ENCODE results near the gene OPCML. TPM values are rescaled to one million over a fixed set of nuclear protein-coding genes. Genes with fewer than 3 reads are reported as not detected.

The OPCML gene
- total RNA-seq, 1 donor from 2014 or later, result under 0.01 TPM

DNA sequence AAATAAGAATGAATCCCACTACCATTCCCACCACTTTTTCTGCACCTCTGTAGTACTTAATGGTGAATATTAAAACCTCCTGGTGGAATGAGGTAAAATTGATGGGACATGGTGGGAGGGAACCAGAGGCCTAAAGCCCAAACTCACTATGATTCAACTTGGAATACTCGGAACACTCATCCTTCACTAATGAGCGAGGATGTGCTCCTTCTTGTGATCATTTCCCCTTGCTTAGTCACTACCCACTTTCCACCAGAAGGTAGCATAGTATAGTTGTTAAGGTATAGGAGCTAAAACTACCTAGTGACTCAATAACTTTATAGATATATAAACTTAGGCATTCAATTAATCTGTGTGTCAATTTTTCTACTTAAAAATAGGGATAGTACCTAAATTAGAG lies 728.9 kb downstream of the OPCML start:
- Histone ChIP-seq H3K9me3 (ENCODE audit: control insufficient read depth in 3 of 3, low read length in 3 of 3) (no peaks in the 10 kb centered on the region), H3K27ac (ENCODE audit: low read depth, low read length) (no peak overlapping the region), H3K4me3 (ENCODE audit: low read length in 3 of 3) (no peak overlapping the region), H3K36me3 (ENCODE audit: control insufficient read depth in 3 of 3, insufficient read depth in 3 of 3, low read length in 3 of 3) (no peaks in the 10 kb centered on the region), H3K9ac (ENCODE audit: low read depth in 1 of 3, low read length in 3 of 3) (no peak overlapping the region), H3K27me3 (ENCODE audit: control insufficient read depth in 3 of 3, insufficient read depth in 3 of 3, low read length in 3 of 3) (no peaks in the 10 kb centered on the region), H3K4me1 (ENCODE audit: control insufficient read depth in 3 of 3, insufficient read depth in 3 of 3, low read length in 3 of 3) (no peaks in the 10 kb centered on the region)

DNA sequence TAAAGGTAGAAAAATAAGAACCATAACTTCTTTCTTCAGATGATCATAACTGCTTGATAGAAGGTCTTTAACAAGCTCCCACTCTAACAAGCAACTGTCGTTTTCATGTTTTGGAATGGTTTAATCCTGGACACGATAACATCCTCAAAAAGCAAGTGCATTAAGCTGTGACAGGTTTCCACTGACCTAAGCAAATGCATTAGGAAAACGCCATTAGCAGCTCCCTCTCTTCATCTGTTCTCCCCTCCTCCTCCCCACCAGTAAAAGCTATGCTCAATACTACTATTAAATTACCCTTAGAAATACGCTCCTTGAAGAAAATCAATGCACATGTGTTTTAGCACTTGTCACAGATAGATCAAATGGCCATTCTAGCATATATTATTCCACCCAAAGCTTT lies 729.4 kb downstream of the OPCML start:
- no peak overlapping the region for H3K4me3 ChIP-seq (ENCODE audit: low read length in 3 of 3)
- no peaks in the 10 kb centered on the region for H3K27me3 ChIP-seq (ENCODE audit: control insufficient read depth in 3 of 3, insufficient read depth in 3 of 3, low read length in 3 of 3)
- no peaks in the 10 kb centered on the region for H3K9me3 ChIP-seq (ENCODE audit: control insufficient read depth in 3 of 3, low read length in 3 of 3)
- H3K27ac ChIP-seq (ENCODE audit: low read depth, low read length), result no peak overlapping the region
- no peaks in the 10 kb centered on the region for H3K4me1 ChIP-seq (ENCODE audit: control insufficient read depth in 3 of 3, insufficient read depth in 3 of 3, low read length in 3 of 3)
- no peak overlapping the region for H3K9ac ChIP-seq (ENCODE audit: low read depth in 1 of 3, low read length in 3 of 3)
- no peaks in the 10 kb centered on the region for H3K36me3 ChIP-seq (ENCODE audit: control insufficient read depth in 3 of 3, insufficient read depth in 3 of 3, low read length in 3 of 3)

DNA sequence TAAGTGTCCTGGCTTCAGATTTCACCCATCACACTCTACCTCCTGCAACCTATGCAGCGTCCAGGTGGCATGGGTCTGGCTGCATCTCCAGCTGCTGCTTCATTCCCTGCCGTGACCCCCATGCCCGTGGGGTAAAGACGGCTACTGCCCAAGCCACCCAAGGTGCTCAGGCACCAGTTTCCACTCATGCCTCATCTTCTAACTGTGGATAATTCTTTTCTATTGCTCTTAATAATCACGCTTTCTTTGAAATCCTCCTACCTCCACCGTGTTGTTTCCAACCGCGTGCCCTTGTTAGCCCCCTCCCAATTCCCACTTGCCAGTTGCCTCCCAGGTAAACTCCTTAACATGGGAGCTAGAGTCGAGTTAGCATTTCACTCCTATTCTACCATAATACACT lies 738.5 kb downstream of the OPCML start:
- Histone ChIP-seq H3K9me3 (ENCODE audit: control insufficient read depth in 3 of 3, low read length in 3 of 3) (no peaks in the 10 kb centered on the region), H3K9ac (ENCODE audit: low read depth in 1 of 3, low read length in 3 of 3) (no peak overlapping the region), H3K4me1 (ENCODE audit: control insufficient read depth in 3 of 3, insufficient read depth in 3 of 3, low read length in 3 of 3) (no peaks in the 10 kb centered on the region), H3K36me3 (ENCODE audit: control insufficient read depth in 3 of 3, insufficient read depth in 3 of 3, low read length in 3 of 3) (no peaks in the 10 kb centered on the region), H3K27me3 (ENCODE audit: control insufficient read depth in 3 of 3, insufficient read depth in 3 of 3, low read length in 3 of 3) (peaks cover 0 to 3% (median 0%) of the 10 kb centered on the region in 3 donors), H3K27ac (ENCODE audit: low read depth, low read length) (no peak overlapping the region), H3K4me3 (ENCODE audit: low read length in 3 of 3) (no peak overlapping the region)

GRCh38 chr11:132792341-132793140 lies 739.8 kb downstream of the OPCML start:
- Histone ChIP-seq H3K9me3 (ENCODE audit: control insufficient read depth in 3 of 3, low read length in 3 of 3) (no peaks in the 10 kb centered on the region), H3K27me3 (ENCODE audit: control insufficient read depth in 3 of 3, insufficient read depth in 3 of 3, low read length in 3 of 3) (peaks cover 0 to 3% (median 0%) of the 10 kb centered on the region in 3 donors), H3K36me3 (ENCODE audit: control insufficient read depth in 3 of 3, insufficient read depth in 3 of 3, low read length in 3 of 3) (no peaks in the 10 kb centered on the region), H3K4me3 (ENCODE audit: low read length in 3 of 3) (no peak overlapping the region), H3K27ac (ENCODE audit: low read depth, low read length) (no peak overlapping the region), H3K9ac (ENCODE audit: low read depth in 1 of 3, low read length in 3 of 3) (no peak overlapping the region), H3K4me1 (ENCODE audit: control insufficient read depth in 3 of 3, insufficient read depth in 3 of 3, low read length in 3 of 3) (no peaks in the 10 kb centered on the region)

DNA sequence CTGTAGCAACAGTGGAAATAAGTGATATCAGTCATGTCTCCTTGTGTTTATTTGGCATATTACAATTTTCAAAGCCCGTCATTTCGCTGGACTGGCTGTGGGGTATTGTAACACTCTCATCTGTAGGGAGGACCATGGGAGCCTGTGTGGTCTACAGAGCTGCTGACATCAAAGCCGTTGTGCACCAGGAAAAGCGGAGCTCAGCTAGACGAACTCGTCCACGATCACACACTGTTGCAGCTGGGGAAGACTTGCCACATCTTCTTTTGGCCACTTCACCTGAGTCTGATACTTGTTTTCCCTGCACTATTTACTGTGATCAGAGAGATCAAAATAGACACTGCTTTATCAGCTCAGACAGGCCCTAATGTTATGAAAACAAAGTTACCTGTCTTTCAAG lies 741.3 kb downstream of the OPCML start:
- Histone ChIP-seq H3K36me3 (ENCODE audit: control insufficient read depth in 3 of 3, insufficient read depth in 3 of 3, low read length in 3 of 3) (no peaks in the 10 kb centered on the region), H3K27ac (ENCODE audit: low read depth, low read length) (no peak overlapping the region), H3K4me3 (ENCODE audit: low read length in 3 of 3) (no peak overlapping the region), H3K27me3 (ENCODE audit: control insufficient read depth in 3 of 3, insufficient read depth in 3 of 3, low read length in 3 of 3) (peaks cover 0 to 3% (median 0%) of the 10 kb centered on the region in 3 donors), H3K9ac (ENCODE audit: low read depth in 1 of 3, low read length in 3 of 3) (no peak overlapping the region), H3K9me3 (ENCODE audit: control insufficient read depth in 3 of 3, low read length in 3 of 3) (no peaks in the 10 kb centered on the region), H3K4me1 (ENCODE audit: control insufficient read depth in 3 of 3, insufficient read depth in 3 of 3, low read length in 3 of 3) (no peaks in the 10 kb centered on the region)

DNA sequence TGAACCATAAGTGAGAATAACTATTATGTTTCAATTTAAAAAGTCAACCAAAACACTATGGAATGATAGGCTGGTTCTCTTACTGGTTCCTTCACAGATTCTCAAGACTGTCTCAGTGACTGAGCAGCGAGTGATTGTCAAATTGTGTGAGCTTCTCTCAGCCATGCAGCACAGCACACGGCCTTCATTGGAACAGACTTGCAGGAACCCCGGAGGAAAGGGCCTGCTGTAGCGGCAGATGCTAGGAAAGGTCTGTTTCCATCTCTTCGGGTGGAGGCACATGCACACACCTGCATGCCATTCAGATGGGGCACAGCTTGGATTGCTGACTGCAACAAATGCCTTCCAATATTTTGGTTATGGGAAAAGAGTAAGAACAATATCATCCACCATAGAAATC lies 741.8 kb downstream of the OPCML start:
- no peak overlapping the region for H3K4me3 ChIP-seq (ENCODE audit: low read length in 3 of 3)
- no peaks in the 10 kb centered on the region for H3K9me3 ChIP-seq (ENCODE audit: control insufficient read depth in 3 of 3, low read length in 3 of 3)
- H3K9ac ChIP-seq (ENCODE audit: low read depth in 1 of 3, low read length in 3 of 3), result no peak overlapping the region
- H3K27ac ChIP-seq (ENCODE audit: low read depth, low read length), result no peak overlapping the region
- no peaks in the 10 kb centered on the region for H3K36me3 ChIP-seq (ENCODE audit: control insufficient read depth in 3 of 3, insufficient read depth in 3 of 3, low read length in 3 of 3)
- no peaks in the 10 kb centered on the region for H3K4me1 ChIP-seq (ENCODE audit: control insufficient read depth in 3 of 3, insufficient read depth in 3 of 3, low read length in 3 of 3)
- H3K27me3 ChIP-seq (ENCODE audit: control insufficient read depth in 3 of 3, insufficient read depth in 3 of 3, low read length in 3 of 3), result peaks cover 0 to 3% (median 0%) of the 10 kb centered on the region in 3 donors

DNA sequence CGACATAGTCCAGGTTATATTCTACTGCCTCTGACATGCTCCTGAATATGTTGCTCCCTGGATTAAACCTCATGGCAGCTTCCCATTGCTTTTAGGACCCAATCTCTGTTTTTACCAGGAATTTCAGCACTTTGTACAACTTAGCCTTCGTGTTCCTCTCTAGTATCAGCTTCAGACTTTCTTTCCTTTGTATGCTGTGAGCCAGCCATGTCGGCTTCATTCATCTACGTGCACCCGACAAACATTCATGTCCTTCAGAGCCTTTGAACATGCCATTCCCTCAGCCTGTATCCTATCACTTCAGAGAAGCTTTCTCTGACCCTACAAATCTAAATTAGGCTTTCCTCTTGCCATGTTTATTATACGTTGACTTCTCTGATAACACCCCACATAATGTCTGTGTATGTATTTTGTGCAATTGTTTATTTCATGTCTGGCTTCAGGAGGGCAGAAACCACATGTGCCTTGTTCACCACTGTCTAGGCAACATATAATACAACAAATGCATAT lies 743.4 kb downstream of the OPCML start:
- Histone ChIP-seq H3K9ac (ENCODE audit: low read depth in 1 of 3, low read length in 3 of 3) (no peak overlapping the region), H3K4me1 (ENCODE audit: control insufficient read depth in 3 of 3, insufficient read depth in 3 of 3, low read length in 3 of 3) (no peaks in the 10 kb centered on the region), H3K27me3 (ENCODE audit: control insufficient read depth in 3 of 3, insufficient read depth in 3 of 3, low read length in 3 of 3) (peaks cover 0 to 2% (median 0%) of the 10 kb centered on the region in 3 donors), H3K4me3 (ENCODE audit: low read length in 3 of 3) (no peak overlapping the region), H3K9me3 (ENCODE audit: control insufficient read depth in 3 of 3, low read length in 3 of 3) (no peaks in the 10 kb centered on the region), H3K27ac (ENCODE audit: low read depth, low read length) (no peak overlapping the region), H3K36me3 (ENCODE audit: control insufficient read depth in 3 of 3, insufficient read depth in 3 of 3, low read length in 3 of 3) (no peaks in the 10 kb centered on the region)

DNA sequence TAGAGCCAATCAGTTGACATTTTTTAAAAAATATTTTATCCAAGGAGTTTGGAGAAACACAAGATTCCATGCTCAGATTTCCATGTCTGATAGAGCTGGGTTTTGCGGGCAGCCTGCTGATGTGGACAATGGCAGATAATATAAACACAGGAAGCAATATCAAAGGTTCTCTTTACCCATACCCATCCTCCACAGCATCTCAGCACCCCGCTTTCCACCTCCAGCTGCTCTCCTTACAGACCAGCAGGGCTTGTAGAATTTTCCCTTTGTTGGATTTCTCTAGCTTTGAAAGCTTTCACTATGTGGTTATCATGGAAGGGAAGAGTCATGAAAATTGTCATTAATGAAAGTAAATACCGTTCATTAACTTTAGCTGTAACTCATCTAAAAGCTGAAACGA lies 746.4 kb downstream of the OPCML start:
- no peaks in the 10 kb centered on the region for H3K4me1 ChIP-seq (ENCODE audit: control insufficient read depth in 3 of 3, insufficient read depth in 3 of 3, low read length in 3 of 3)
- H3K27ac ChIP-seq (ENCODE audit: low read depth, low read length), result no peak overlapping the region
- H3K36me3 ChIP-seq (ENCODE audit: control insufficient read depth in 3 of 3, insufficient read depth in 3 of 3, low read length in 3 of 3), result no peaks in the 10 kb centered on the region
- no peak overlapping the region for H3K9ac ChIP-seq (ENCODE audit: low read depth in 1 of 3, low read length in 3 of 3)
- H3K27me3 ChIP-seq (ENCODE audit: control insufficient read depth in 3 of 3, insufficient read depth in 3 of 3, low read length in 3 of 3), result no peaks in the 10 kb centered on the region
- H3K9me3 ChIP-seq (ENCODE audit: control insufficient read depth in 3 of 3, low read length in 3 of 3), result no peaks in the 10 kb centered on the region
- H3K4me3 ChIP-seq (ENCODE audit: low read length in 3 of 3), result no peak overlapping the region

GRCh38 chr11:132784441-132784840 lies 747.9 kb downstream of the OPCML start:
- Histone ChIP-seq H3K4me1 (ENCODE audit: control insufficient read depth in 3 of 3, insufficient read depth in 3 of 3, low read length in 3 of 3) (no peaks in the 10 kb centered on the region), H3K36me3 (ENCODE audit: control insufficient read depth in 3 of 3, insufficient read depth in 3 of 3, low read length in 3 of 3) (no peaks in the 10 kb centered on the region), H3K27ac (ENCODE audit: low read depth, low read length) (no peak overlapping the region), H3K9ac (ENCODE audit: low read depth in 1 of 3, low read length in 3 of 3) (no peak overlapping the region), H3K4me3 (ENCODE audit: low read length in 3 of 3) (no peak overlapping the region), H3K27me3 (ENCODE audit: control insufficient read depth in 3 of 3, insufficient read depth in 3 of 3, low read length in 3 of 3) (no peaks in the 10 kb centered on the region), H3K9me3 (ENCODE audit: control insufficient read depth in 3 of 3, low read length in 3 of 3) (no peaks in the 10 kb centered on the region)

GRCh38 chr11:132782102-132782501 lies 750.2 kb downstream of the OPCML start:
- H3K4me1 ChIP-seq (ENCODE audit: control insufficient read depth in 3 of 3, insufficient read depth in 3 of 3, low read length in 3 of 3), result no peaks in the 10 kb centered on the region
- H3K9me3 ChIP-seq (ENCODE audit: control insufficient read depth in 3 of 3, low read length in 3 of 3), result no peaks in the 10 kb centered on the region
- no peak overlapping the region for H3K9ac ChIP-seq (ENCODE audit: low read depth in 1 of 3, low read length in 3 of 3)
- no peak overlapping the region for H3K27ac ChIP-seq (ENCODE audit: low read depth, low read length)
- H3K36me3 ChIP-seq (ENCODE audit: control insufficient read depth in 3 of 3, insufficient read depth in 3 of 3, low read length in 3 of 3), result no peaks in the 10 kb centered on the region
- no peaks in the 10 kb centered on the region for H3K27me3 ChIP-seq (ENCODE audit: control insufficient read depth in 3 of 3, insufficient read depth in 3 of 3, low read length in 3 of 3)
- H3K4me3 ChIP-seq (ENCODE audit: low read length in 3 of 3), result no peak overlapping the region

Data from skeletal muscle tissue (tissue), 4 donors.